ENCODE results near the gene MGMT. TPM values are rescaled to one million over a fixed set of nuclear protein-coding genes. Genes with fewer than 3 reads are reported as not detected.

The MGMT gene
- total and polyA plus RNA-seq, 2 donors (not counting 3 experiments of a cell fraction or from before 2014, with no cell fraction given) = 15.0 to 15.2 TPM

GRCh38 chr10:129771024-129771423, 304.0 kb downstream of the MGMT start:
- TF ChIP-seq MAX (IDR thresholded peaks at IDR 0.05; ENCODE audit: insufficient read depth, insufficient read length) (no peak), POLR2AphosphoS5 (IDR thresholded peaks at IDR 0.05; ENCODE audit: insufficient read depth, low read depth, low read length) (no peak), FOS (IDR thresholded peaks at IDR 0.05; ENCODE audit: borderline replicate concordance, insufficient read depth, low read length) (no peak), JUN (IDR thresholded peaks at IDR 0.05; ENCODE audit: borderline replicate concordance, insufficient read depth, insufficient read length, low read depth) (no peak), EZH2 (IDR thresholded peaks at IDR 0.05; ENCODE audit: borderline replicate concordance, low read depth, low read length, severe bottlenecking) (no peak), POLR2A (IDR thresholded peaks at IDR 0.05; ENCODE audit: low read depth, low read length) (no peak), GATA2 (IDR thresholded peaks at IDR 0.05; ENCODE audit: insufficient read depth, insufficient read length, low read depth, low read length) (no peak), MYC (IDR thresholded peaks at IDR 0.05; ENCODE audit: low read depth, low read length) (no peak), CTCF (IDR thresholded peaks at IDR 0.05; ENCODE audit: extremely low read depth in 1 of 2, insufficient read depth in 1 of 2, low read depth in 1 of 2, low read length in 2 of 2) (no peak)
- H3K79me2 ChIP-seq (ENCODE audit: control insufficient read depth, insufficient read depth, low read length) = no peaks in the 10 kb centered on the region
- no TSS peak for BruUV-seq (replicated peaks)
- H3K9me3 ChIP-seq (replicated peaks; ENCODE audit: control insufficient read depth, insufficient read depth, low read length) = peaks cover 4% of the 10 kb centered on the region
- H3K36me3 ChIP-seq (ENCODE audit: control insufficient read depth in 2 of 2, extremely low read depth in 1 of 2, insufficient read depth in 2 of 2, low read length in 2 of 2) = no peaks in the 10 kb centered on the region
- ChIA-PET CTCF (no interaction called here), POLR2A (no interaction called here)
- no peak overlapping the region for H3K27ac ChIP-seq (ENCODE audit: insufficient read depth, low read depth, low read length)
- FAIRE-seq (no peak), DNase-seq (ENCODE audit: low read depth, low spot score) (no peak)
- dilution Hi-C loops (cut with MboI; ENCODE audit: extremely low pct_ligation_motif_present, low sequenced_read_pairs) (no loop called here), intact Hi-C loops (cut with micrococcal nuclease) (no loop called here)
- no peaks in the 10 kb centered on the region for H3K4me1 ChIP-seq (ENCODE audit: control insufficient read depth, extremely low read depth, insufficient read depth, low read length)
- no peak overlapping the region for H3K4me3 ChIP-seq (replicated peaks in 1 of 3; ENCODE audit: insufficient read depth in 1 of 3, low read depth in 1 of 3, low read length in 3 of 3)
- no peak overlapping the region for H3K9ac ChIP-seq (replicated peaks; ENCODE audit: extremely low read depth, insufficient read depth, low read length)
- H3K9me1 ChIP-seq (replicated peaks; ENCODE audit: control insufficient read depth, extremely low read depth, insufficient read depth, low read length) = no peaks in the 10 kb centered on the region
- no peak overlapping the region for H3K4me2 ChIP-seq (ENCODE audit: insufficient read depth, low read length)
- H3K27me3 ChIP-seq (ENCODE audit: control insufficient read depth in 2 of 2, insufficient read depth in 2 of 2, low read length in 2 of 2) = no peaks in the 10 kb centered on the region
- H4K20me1 ChIP-seq (replicated peaks; ENCODE audit: control insufficient read depth, extremely low read depth, insufficient read depth, low read length) = no peaks in the 10 kb centered on the region
- no peak overlapping the region for H2AFZ ChIP-seq (ENCODE audit: low read depth, low read length)
